Measurements from ENCODE around the gene CDX1.

Gene CDX1

DNA sequence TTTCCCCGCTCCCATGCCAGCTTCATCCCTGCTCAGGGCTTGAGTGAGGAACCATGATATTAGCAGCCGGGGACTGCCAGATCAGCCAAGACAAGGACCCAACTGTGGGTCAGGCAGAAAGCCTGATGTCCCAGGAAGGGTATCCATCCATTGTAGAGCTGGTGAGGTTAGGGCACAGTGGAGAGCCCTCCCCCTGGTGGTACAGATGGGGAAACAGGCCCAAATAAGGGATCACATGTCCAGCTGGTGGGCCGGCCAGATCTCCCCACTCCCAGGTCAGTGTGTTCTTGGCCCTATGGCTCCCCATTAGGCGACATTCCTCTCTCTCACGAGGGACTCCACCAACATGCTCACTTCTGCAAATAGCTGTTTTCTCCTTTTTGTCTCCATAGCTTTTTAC is 9.0 kb downstream of the CDX1 start:
- H3K4me3 ChIP-seq (replicated peaks; ENCODE audit: low read depth, low read length): no peak overlapping the region
- no peak for DNase-seq (ENCODE audit: extremely low read depth, low read depth)
- TF ChIP-seq, protein P1, sequence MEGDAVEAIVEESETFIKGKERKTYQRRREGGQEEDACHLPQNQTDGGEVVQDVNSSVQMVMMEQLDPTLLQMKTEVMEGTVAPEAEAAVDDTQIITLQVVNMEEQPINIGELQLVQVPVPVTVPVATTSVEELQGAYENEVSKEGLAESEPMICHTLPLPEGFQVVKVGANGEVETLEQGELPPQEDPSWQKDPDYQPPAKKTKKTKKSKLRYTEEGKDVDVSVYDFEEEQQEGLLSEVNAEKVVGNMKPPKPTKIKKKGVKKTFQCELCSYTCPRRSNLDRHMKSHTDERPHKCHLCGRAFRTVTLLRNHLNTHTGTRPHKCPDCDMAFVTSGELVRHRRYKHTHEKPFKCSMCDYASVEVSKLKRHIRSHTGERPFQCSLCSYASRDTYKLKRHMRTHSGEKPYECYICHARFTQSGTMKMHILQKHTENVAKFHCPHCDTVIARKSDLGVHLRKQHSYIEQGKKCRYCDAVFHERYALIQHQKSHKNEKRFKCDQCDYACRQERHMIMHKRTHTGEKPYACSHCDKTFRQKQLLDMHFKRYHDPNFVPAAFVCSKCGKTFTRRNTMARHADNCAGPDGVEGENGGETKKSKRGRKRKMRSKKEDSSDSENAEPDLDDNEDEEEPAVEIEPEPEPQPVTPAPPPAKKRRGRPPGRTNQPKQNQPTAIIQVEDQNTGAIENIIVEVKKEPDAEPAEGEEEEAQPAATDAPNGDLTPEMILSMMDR (IDR thresholded peaks at IDR 0.05; ENCODE audit: low read depth, low read length, missing control alignments): peak; percentile 71

DNA sequence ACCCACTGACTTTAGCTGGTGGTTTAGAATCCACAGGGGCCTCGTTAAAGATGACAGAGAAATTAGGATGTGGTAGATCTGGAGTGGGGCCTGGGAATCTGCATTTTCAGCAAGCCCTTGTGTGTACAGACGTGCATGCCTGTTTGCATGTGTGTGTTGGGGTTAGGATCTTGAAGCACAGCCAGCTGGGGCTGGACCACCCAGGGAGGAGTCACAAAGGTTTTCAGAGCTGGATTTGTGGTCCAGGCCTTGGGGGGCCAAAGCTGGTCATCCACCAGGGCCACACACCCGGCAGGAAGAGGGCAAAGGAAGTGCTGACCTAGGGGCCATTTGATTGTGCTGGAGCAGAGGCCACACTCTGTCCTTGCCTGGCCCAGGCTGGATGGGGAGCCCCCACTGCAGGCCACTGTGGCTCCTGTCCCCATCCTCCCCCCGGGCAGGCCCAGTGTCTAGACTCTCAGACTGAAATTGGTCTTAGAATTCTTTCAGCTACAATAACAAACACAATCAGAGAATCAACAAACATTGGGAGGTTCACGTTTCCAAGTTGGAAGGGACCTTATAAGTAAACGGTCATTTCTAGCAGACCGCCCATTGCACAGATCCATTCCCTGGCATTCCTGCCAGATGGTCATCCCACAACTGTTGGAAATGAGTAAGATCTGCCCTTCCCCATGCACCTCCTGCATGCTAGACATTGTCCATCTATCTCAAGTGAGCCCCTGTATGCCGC is 10.3 kb downstream of the CDX1 start:
- no peak overlapping the region for H3K4me3 ChIP-seq (replicated peaks; ENCODE audit: low read depth, low read length)
- no peak for DNase-seq (ENCODE audit: extremely low read depth, low read depth)
- TF ChIP-seq, protein P1 (IDR thresholded peaks at IDR 0.05; ENCODE audit: low read depth, low read length, missing control alignments): no peak

DNA sequence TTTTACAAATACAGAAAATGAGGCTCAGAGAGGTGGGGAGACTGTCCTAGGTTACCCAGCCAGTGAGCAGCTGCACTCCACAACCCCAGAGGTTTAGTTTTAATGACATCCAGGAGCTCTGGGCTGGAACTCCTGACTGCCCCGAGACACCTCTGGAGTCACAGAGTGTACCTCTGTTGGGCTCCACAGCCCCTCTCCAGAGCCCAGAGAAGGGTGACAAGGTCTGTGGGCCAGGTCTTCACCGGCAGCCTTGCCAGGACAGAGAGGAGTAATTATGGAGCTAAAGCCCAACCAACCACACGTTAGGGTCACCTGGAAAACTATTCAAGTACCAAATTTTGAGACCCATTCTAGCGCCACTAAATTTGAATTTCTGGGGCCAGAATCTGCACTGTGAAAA is 11.1 kb downstream of the CDX1 start:
- no peak for DNase-seq (ENCODE audit: extremely low read depth, low read depth)
- TF ChIP-seq, protein P1 (IDR thresholded peaks at IDR 0.05; ENCODE audit: low read depth, low read length, missing control alignments): no peak
- H3K4me3 ChIP-seq (replicated peaks; ENCODE audit: low read depth, low read length): no peak overlapping the region

DNA sequence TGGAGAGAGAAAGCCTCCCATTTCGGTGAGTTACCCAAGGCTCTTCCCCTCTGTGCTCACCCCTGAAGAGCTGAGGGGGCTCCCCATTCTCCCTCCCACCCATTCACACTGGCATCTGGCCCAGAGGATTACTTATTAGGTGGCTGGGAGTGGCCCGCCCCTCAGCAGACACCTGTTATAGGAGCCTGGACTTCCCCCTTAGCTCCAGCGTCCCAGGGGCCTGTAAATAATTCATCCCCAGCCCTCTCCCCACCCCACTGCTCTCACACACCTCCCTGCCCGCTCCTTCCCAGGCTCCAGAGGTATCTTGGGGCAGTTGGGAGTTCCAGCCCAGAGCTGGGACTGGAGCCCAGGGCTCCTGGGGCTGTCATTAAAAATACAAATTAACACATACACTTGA is 11.7 kb downstream of the CDX1 start:
- H3K4me3 ChIP-seq (replicated peaks; ENCODE audit: low read depth, low read length): no peak overlapping the region
- DNase-seq (ENCODE audit: extremely low read depth, low read depth): no peak
- TF ChIP-seq, protein P1 (IDR thresholded peaks at IDR 0.05; ENCODE audit: low read depth, low read length, missing control alignments): no peak

DNA sequence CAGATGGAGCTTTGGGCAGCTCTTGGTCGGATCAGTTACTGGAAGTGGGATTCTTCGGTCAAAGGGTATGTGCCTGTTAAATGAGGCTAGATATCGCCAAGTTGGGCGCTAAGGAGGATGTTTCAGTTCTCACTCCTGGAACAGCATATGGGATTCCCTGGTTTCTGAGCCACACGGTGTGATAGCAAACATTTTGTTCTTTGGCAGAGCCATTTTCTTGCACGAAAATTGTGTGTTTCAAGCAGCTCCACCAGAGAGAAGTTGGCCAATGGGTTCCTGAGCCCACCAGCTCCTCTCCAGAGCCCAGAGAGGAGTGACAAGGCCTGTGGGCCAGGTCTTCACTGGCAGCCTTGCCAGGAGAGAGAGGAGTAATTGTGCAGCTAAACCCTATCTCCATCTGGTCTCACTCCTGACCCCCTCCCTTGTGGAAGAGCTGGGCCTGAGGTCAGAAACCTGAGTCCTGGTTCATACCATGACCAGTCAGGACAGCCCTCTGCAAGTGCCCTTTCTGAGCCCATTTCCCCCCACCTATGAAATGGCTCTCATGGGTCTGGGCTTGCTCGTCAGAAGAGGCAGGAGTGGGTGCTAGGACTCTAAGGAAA is 12.5 kb downstream of the CDX1 start:
- TF ChIP-seq, protein P1 (IDR thresholded peaks at IDR 0.05; ENCODE audit: low read depth, low read length, missing control alignments): no peak
- H3K4me3 ChIP-seq (replicated peaks; ENCODE audit: low read depth, low read length): no peak overlapping the region
- DNase-seq (ENCODE audit: extremely low read depth, low read depth): no peak

DNA sequence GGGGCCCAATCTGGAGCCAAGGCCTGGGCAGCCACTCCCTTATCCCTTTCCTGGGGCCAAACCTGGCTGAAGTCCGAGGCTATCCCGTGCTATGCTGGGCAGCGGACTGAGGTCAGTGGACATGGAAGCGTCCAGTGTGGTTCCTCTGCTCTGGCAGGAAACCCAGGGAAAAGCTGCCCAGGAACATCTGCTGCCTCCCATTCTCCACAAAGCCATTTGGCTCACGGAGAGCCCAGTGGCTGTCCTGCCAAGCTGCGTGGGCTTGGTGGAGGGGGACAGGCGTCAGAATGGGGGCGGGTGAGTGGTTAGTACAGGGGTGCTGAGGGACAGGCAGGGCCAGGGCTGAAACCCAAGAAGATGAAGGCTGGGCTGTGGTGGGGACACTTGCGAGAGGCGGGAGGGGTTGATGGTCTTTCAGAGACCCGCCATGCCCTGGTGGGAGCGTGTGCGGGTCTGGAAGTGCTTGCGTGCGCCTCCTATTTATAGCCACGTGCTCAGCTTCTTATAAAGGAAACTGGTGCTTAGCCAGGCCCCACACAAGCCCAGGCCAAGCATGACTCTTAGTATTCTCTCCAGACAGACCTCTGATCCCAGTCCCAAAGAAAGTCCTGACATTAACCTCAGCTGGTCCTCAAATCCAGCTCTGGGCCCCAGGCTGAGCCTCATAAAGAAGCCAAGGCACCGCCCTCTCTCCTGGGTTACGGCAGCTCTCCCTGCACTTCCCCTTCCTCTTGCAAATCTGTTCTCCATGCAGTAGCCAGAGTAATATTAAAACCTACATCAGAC is 13.9 kb downstream of the CDX1 start:
- no peak for DNase-seq (ENCODE audit: extremely low read depth, low read depth)
- TF ChIP-seq, protein P1 (IDR thresholded peaks at IDR 0.05; ENCODE audit: low read depth, low read length, missing control alignments): no peak
- H3K4me3 ChIP-seq (replicated peaks; ENCODE audit: low read depth, low read length): no peak overlapping the region

All from HFF-Myc (cell line).